Karpas-422 (cell line): Measurements from ENCODE around the gene CLEC4A. TPM values are rescaled to one million over a fixed set of nuclear protein-coding genes. Genes with fewer than 3 reads are reported as not detected.
"Not testable (repeated sequence)": the region's sequence is repeated elsewhere in the genome, so short reads cannot be mapped to it uniquely, and the experiment has no call there.

Experiments
- DNase-seq: peaks from one replicate; pipeline ENCODE4 v3.0.0-alpha.2; 2015
- H2AFZ ChIP-seq: fragments of 200-600 bp; sonication (generic); 2 replicates; pipeline ENCODE4 v1.6.1; 2014; ENCODE audit warnings: antibody characterized with exemption, low read length, mixed read lengths
- H3K27ac ChIP-seq: fragments of 200-600 bp; sonication (generic); 2 replicates; pipeline ENCODE4 v1.5.1; 2014; ENCODE audit warnings: mild to moderate bottlenecking, low read length, moderate library complexity
- H3K27me3 ChIP-seq: fragments of 200-600 bp; sonication (generic); 2 replicates; pipeline ENCODE4 v1.6.1; 2014; ENCODE audit warnings: low read length, mixed read lengths
- H3K36me3 ChIP-seq: fragments of 200-600 bp; sonication (generic); 2 replicates; pipeline ENCODE4 v1.6.1; 2014; ENCODE audit warnings: low read length, mixed read lengths; ENCODE audit not compliant: insufficient read depth
- H3K4me1 ChIP-seq: fragments of 200-600 bp; sonication (generic); 2 replicates; pipeline ENCODE4 v1.6.1; 2014; ENCODE audit warnings: mild to moderate bottlenecking, low read length, mixed read lengths
- H3K4me2 ChIP-seq: fragments of 200-600 bp; sonication (generic); 2 replicates; pipeline ENCODE4 v1.6.1; 2014; ENCODE audit warnings: low read length, low read depth, mild to moderate bottlenecking; ENCODE audit not compliant: poor library complexity, severe bottlenecking
- H3K4me3 ChIP-seq: fragments of 200-600 bp; sonication (generic); 2 replicates; pipeline ENCODE4 v1.5.1; 2014; ENCODE audit warnings: mild to moderate bottlenecking, antibody characterized with exemption, low read length, mixed read lengths
- H3K79me2 ChIP-seq: fragments of 200-600 bp; sonication (generic); 2 replicates; pipeline ENCODE4 v1.6.1; 2014; ENCODE audit warnings: mild to moderate bottlenecking, low read length, mixed read lengths
- H3K9ac ChIP-seq: fragments of 200-600 bp; sonication (generic); 2 replicates; pipeline ENCODE4 v1.6.0; 2014; ENCODE audit warnings: low read length
- H3K9me2 ChIP-seq: fragments of 200-600 bp; sonication (generic), shearing (Covaris generic); replicated peaks from 2 replicates; pipeline ENCODE4 v1.6.0; 2014; ENCODE audit warnings: mild to moderate bottlenecking, low read length, moderate library complexity; ENCODE audit not compliant: insufficient read depth
- H3K9me3 ChIP-seq: fragments of 300-700, 200-600 bp; sonication (generic); 2 replicates; pipeline ENCODE4 v1.6.1; 2014; ENCODE audit warnings: low read length, mixed read lengths
- H4K20me1 ChIP-seq: fragments of 200-600 bp; sonication (generic); 2 replicates; pipeline ENCODE4 v1.6.1; 2014; ENCODE audit warnings: mild to moderate bottlenecking, antibody characterized with exemption, low read length, low read depth; ENCODE audit not compliant: insufficient read depth
- total RNA-seq: library from RNA; depleted of rRNA; stranded (reverse); fragments of >200 nt; shearing (Covaris generic); gene quantifications from 2 replicates; pipeline ENCODE4 v1.2.3, GENCODE V29; 2014; ENCODE audit warnings: low replicate concordance

CLEC4A gene
- total RNA-seq, 1 experiment from 2014 or later, result not detected

DNA sequence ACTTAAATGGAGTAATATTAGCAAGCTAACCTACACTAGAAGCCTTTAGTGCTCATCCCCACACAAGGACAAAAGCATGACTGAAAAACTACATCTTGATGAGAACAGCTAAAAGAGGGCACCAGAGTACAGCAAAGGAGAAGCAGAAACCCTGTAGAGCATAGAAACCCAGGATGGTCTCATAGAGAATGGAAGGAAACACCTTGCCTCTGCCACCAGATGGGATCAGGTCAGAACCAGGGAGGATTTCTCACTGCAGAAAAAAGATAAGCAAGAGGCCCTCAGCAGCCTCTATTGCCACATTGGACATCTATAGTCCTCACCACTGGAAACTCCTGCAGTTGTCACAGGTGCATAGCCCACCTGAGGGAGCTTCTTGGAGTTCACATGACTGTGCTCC is 19.8 kb downstream of the CLEC4A start:
- Histone ChIP-seq H3K4me1 (no peaks in the 10 kb centered on the region), H2AFZ (no peak overlapping the region), H3K4me3 (no peak overlapping the region), H3K9ac (no peak overlapping the region), H4K20me1 (no peaks in the 10 kb centered on the region), H3K79me2 (no peaks in the 10 kb centered on the region), H3K36me3 (no peaks in the 10 kb centered on the region), H3K27me3 (no peaks in the 10 kb centered on the region), H3K4me2 (no peak overlapping the region), H3K9me3 (no peaks in the 10 kb centered on the region), H3K27ac (no peak overlapping the region), H3K9me2 (no peaks in the 10 kb centered on the region)
- peak; percentile 34 for DNase-seq

DNA sequence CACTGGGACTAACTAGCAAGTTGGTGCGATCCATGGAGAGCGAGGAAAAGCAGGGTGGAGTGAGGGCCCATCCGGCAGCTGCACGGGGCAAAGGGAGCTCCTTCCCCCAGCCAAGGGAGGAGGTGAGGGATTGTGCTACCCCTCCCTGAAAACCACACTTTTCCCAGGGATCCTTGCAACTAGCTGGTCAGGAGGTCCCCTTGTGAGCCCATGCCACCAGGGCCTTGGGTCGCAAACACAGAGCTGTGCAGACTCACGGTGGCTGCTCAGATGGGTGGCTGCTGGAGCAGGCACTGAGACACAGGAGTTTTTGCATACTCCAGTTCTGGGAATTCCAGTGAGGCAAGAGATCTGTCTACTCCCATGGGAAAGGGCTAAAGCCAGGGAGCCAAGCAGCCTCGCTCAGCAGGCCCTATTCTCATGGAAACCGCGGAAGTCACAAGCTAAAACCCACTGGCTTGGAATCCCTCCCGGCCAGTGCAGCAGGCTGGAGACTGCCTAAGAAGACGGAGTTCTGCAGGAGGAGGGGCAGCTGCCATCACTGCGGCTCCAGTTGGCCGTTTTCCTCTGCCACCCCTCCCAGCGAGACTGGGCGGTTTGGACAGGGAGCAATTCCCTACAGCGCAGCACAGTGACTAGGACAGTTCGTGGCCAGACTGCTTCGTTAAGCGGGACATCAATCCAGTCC is 22.5 kb downstream of the CLEC4A start:
- Histone ChIP-seq H3K4me2 (no peak overlapping the region), H3K27me3 (no peaks in the 10 kb centered on the region), H3K9ac (no peak overlapping the region), H4K20me1 (no peaks in the 10 kb centered on the region), H3K36me3 (no peaks in the 10 kb centered on the region), H3K4me1 (no peaks in the 10 kb centered on the region), H3K27ac (no peak overlapping the region), H3K9me2 (no peaks in the 10 kb centered on the region), H3K9me3 (no peaks in the 10 kb centered on the region), H3K4me3 (no peak overlapping the region), H3K79me2 (no peaks in the 10 kb centered on the region), H2AFZ (no peak overlapping the region)
- peak; percentile 1 for DNase-seq

DNA sequence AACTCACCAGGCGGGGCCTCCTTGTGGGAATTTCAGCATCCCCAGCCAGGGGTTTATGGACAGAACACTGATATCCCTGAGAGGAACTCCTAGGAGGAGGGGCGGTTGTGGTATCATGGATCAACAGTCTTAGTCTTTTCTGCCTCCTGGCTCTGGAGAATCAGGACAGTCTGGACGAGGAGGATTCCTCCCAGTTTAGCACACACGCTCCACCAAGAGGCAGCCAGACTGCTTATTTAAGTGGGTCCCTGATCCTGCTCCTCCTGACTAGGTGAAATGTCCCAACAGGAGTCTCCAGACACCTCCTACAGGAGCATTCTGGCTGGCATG is 23.0 kb downstream of the CLEC4A start:
- Histone ChIP-seq H3K27me3 (no peaks in the 10 kb centered on the region), H4K20me1 (no peaks in the 10 kb centered on the region), H3K27ac (no peak overlapping the region), H3K79me2 (no peaks in the 10 kb centered on the region), H3K4me2 (no peak overlapping the region), H3K36me3 (no peaks in the 10 kb centered on the region), H3K9me3 (no peaks in the 10 kb centered on the region), H3K4me3 (no peak overlapping the region), H2AFZ (no peak overlapping the region), H3K9ac (no peak overlapping the region), H3K9me2 (no peaks in the 10 kb centered on the region), H3K4me1 (no peaks in the 10 kb centered on the region)
- peak; percentile 14 for DNase-seq

DNA sequence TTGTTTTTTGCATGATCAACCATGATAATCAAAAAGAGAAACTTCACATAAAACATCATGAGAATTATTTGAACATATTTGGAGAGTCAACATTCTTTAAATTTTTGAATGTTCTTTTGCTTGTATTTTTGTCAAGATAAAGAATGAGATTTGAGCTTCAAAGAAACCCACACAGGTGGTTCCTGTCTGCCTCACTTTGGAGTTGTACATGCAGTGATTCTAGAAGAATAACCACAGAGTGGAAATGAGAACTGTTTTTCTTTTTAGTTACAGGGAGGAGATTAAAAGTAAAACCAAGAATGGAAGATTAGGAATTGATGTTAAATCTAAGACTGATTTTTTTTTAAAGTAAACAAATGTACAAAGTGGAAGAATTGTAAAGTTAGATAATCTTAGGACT is 31.1 kb downstream of the CLEC4A start:
- Histone ChIP-seq H3K4me2 (no peak overlapping the region), H3K36me3 (no peaks in the 10 kb centered on the region), H3K4me1 (no peaks in the 10 kb centered on the region), H3K79me2 (no peaks in the 10 kb centered on the region), H2AFZ (no peak overlapping the region), H3K9me3 (no peaks in the 10 kb centered on the region), H3K4me3 (no peak overlapping the region), H3K27ac (no peak overlapping the region), H3K27me3 (no peaks in the 10 kb centered on the region), H3K9ac (no peak overlapping the region), H4K20me1 (no peaks in the 10 kb centered on the region), H3K9me2 (no peaks in the 10 kb centered on the region)
- peak; percentile 5 for DNase-seq

DNA sequence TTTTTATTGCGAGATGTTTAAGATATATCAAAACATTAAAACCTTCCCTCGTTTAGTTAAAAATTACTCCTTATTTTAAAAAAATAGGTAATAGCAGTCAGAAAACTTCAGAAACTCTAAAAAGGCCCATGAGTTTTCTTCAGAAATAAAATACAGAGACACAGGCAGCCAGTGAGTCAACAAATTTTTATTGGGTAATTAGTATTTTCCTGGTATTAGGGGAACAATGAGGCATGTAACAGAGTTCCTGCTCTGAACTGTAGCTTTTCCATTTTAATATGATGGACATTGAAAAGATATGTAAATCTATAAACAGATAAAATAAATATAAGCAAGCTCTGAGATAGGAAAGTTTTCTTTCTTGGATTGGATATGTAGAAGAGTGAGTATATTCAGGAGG is 33.0 kb downstream of the CLEC4A start:
- Histone ChIP-seq H3K4me3 (no peak overlapping the region), H4K20me1 (no peaks in the 10 kb centered on the region), H3K4me2 (no peak overlapping the region)

DNA sequence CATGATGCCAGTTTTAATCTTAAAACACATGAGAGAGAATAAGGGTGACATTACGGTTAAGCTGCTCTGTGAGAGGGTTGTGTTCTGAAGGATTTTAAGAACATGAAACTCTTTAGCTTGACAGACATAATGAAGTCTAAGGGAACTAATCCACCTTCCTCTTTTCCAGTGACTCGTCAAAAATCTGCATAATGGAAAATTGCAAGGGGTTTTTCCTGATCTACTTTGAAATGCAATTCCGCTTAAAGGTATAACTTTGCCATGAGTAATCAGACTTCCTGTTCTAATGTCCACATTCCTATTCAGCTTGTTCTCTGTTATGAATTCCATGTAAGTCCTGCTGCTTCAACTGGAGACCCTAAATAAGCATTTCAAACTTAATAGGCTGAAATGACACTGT is 33.4 kb downstream of the CLEC4A start, which contains the start of gene ZNF705A:
ZNF705A (plus strand) TSS at position 171 of the 400 bp plus-strand sequence. CDS start 15,611 bp downstream, outside the sequence.
- Histone ChIP-seq H3K4me3 (no peak within 1 kb of the TSS), H3K9ac (no peak within 1 kb of the TSS), H4K20me1 (no peaks in the 10 kb centered on the region), H3K27ac (no peak within 1 kb of the TSS), H2AFZ (no peak within 1 kb of the TSS), H3K4me2 (no peak within 1 kb of the TSS), H3K27me3 (no peaks in the 10 kb centered on the region), H3K4me1 (no peaks in the 10 kb centered on the region), H3K79me2 (no peaks in the 10 kb centered on the region), H3K36me3 (no peaks in the 10 kb centered on the region), H3K9me2 (no peaks in the 10 kb centered on the region), H3K9me3 (no peaks in the 10 kb centered on the region)
- peak; percentile 32 for DNase-seq

More for the DNA sequence above, 33.0 kb downstream of the CLEC4A start:
- no peak for DNase-seq
- H2AFZ ChIP-seq, result no peak overlapping the region
- no peaks in the 10 kb centered on the region for H3K9me3 ChIP-seq
- no peaks in the 10 kb centered on the region for H3K36me3 ChIP-seq
- no peak overlapping the region for H3K9ac ChIP-seq
- H3K27ac ChIP-seq, result no peak overlapping the region
- H3K27me3 ChIP-seq, result no peaks in the 10 kb centered on the region
- H3K4me1 ChIP-seq, result no peaks in the 10 kb centered on the region
- H3K9me2 ChIP-seq, result no peaks in the 10 kb centered on the region
- no peaks in the 10 kb centered on the region for H3K79me2 ChIP-seq

DNA sequence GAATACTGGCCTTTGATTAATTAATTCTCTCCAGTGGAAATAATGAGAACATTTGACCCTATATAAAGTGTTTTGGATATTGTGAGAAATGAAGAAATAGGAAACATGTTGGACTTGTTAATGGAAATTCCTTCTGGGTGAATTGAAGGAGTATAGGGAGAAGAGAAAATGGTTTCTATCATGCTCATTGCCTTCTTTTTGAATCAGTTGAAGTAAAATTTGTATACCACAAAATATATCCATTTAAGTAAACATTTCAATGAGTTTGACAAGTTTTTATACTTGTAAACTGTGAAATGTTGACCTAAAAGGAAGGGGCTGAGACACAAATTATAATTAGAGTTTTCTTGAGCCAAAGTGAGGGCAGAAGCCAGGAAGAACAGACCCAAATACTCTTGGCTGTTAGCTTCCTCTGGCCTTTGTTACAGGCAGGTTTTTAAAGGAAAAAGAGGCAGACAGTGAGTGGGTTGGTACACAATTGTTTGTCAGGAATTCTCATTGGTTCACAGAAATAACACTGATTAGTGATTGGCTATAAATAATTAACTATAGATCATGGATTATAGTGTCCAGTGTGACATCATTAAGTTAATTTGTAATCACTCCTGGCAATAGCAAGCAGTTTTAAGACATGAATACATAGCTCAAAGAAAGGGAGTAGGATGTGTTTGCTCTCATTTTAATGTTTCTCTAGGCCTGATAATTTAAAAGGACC is 34.2 kb downstream of the CLEC4A start:
- Histone ChIP-seq H3K79me2 (no peaks in the 10 kb centered on the region), H2AFZ (no peak overlapping the region), H4K20me1 (no peaks in the 10 kb centered on the region), H3K4me1 (no peaks in the 10 kb centered on the region), H3K27ac (no peak overlapping the region), H3K36me3 (no peaks in the 10 kb centered on the region), H3K27me3 (no peaks in the 10 kb centered on the region), H3K9me2 (no peaks in the 10 kb centered on the region), H3K9me3 (no peaks in the 10 kb centered on the region), H3K9ac (no peak overlapping the region), H3K4me2 (no peak overlapping the region), H3K4me3 (no peak overlapping the region)
- DNase-seq, result peak; percentile 16

DNA sequence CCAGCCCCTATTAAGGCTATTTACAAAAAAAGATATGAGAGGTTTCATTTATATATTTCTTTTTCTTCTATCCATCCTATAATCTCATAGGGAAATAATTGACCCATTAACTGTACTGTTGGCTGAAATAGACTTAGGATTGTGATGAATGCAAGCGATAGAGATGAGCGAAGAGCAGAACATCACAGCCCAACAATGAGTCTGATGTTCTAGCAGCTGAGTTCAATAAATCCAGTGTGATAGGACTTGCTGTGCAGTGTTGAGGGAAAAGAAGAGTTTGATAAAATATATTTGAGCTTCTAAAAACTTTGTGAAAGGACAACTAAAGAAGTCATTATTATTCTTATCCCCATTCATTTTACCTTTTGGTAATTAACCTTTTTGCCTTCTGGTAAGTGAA is 49.5 kb downstream of the CLEC4A start:
- H3K9me3 ChIP-seq, H3K4me1 ChIP-seq, H3K9me2 ChIP-seq, H4K20me1 ChIP-seq, H3K27me3 ChIP-seq, H3K4me2 ChIP-seq, H3K79me2 ChIP-seq, H2AFZ ChIP-seq, H3K4me3 ChIP-seq, H3K9ac ChIP-seq, H3K27ac ChIP-seq, DNase-seq, H3K36me3 ChIP-seq: not testable (repeated sequence)
